Progenitor cell of endocrine pancreas (in vitro differentiated cells): ENCODE data around the gene ZMYND8. TPM values are rescaled to one million over a fixed set of nuclear protein-coding genes. Genes with fewer than 3 reads are reported as not detected.

Source experiments
- DNase-seq: peaks from one replicate; pipeline ENCODE4 v3.0.0; 2021; ENCODE audit warnings: low spot score; ENCODE audit not compliant: unreplicated experiment
- H3K27ac Mint-ChIP-seq: 2 replicates; pipeline ENCODE4 v1.8.0; 2021; ENCODE audit warnings: mild to moderate bottlenecking, moderate library complexity, mixed read lengths
- H3K27me3 Mint-ChIP-seq: 2 replicates; pipeline ENCODE4 v1.8.0; 2021; ENCODE audit warnings: mixed read lengths
- H3K36me3 Mint-ChIP-seq: 2 replicates; pipeline ENCODE4 v1.8.0; 2022; ENCODE audit warnings: mixed read lengths; ENCODE audit not compliant: insufficient read depth
- H3K4me1 Mint-ChIP-seq: 2 replicates; pipeline ENCODE4 v1.8.0; 2021; ENCODE audit warnings: low read depth, mixed read lengths
- H3K4me3 Mint-ChIP-seq: 2 replicates; pipeline ENCODE4 v1.8.0; 2021; ENCODE audit warnings: low read depth, mild to moderate bottlenecking, moderate library complexity, mixed read lengths
- H3K9me3 Mint-ChIP-seq: 2 replicates; pipeline ENCODE4 v1.8.0; 2021; ENCODE audit warnings: low read depth, mixed read lengths
- CTCF ChIP-seq: fragments of 200-600 bp; sonication (generic); IDR thresholded peaks from one replicate; pipeline ENCODE4 v1.5.0; 2021; ENCODE audit warnings: antibody characterized with exemption, mild to moderate bottlenecking; ENCODE audit not compliant: unreplicated experiment
- total RNA-seq: library from RNA; stranded (reverse); gene quantifications from 2 replicates; pipeline ENCODE4 v1.2.1, GENCODE V29; 2021

The ZMYND8 gene
- total RNA-seq, 1 donor from 2014 or later, result 102 TPM

GRCh38 chr20:47335251-47336128, 21.0 kb downstream of the ZMYND8 start:
- no peaks in the 10 kb centered on the region for H3K27me3 Mint-ChIP-seq
- no peak for DNase-seq
- H3K9me3 Mint-ChIP-seq, result no peaks in the 10 kb centered on the region
- H3K4me1 Mint-ChIP-seq, result peaks cover 30% of the 10 kb centered on the region
- H3K4me3 Mint-ChIP-seq, result no peak overlapping the region
- TF ChIP-seq CTCF, result no peak
- peaks cover 31% of the 10 kb centered on the region for H3K36me3 Mint-ChIP-seq
- peak overlapping the region; percentile 85 for H3K27ac Mint-ChIP-seq

- Mint-ChIP-seq H3K27ac (peak overlapping the region; percentile 89), H3K27me3 (no peaks in the 10 kb centered on the region), H3K4me3 (no peak overlapping the region), H3K9me3 (no peaks in the 10 kb centered on the region), H3K4me1 (peaks cover 35% of the 10 kb centered on the region), H3K36me3 (peaks cover 30% of the 10 kb centered on the region)
- TF ChIP-seq CTCF, result no peak
- DNase-seq, result no peak
These were observed 22.4 kb downstream of the ZMYND8 start for GRCh38 chr20:47334022-47334551.

- no peaks in the 10 kb centered on the region for H3K27me3 Mint-ChIP-seq
- DNase-seq, result no peak
- H3K27ac Mint-ChIP-seq, result peak overlapping the region; percentile 26
- H3K9me3 Mint-ChIP-seq, result no peaks in the 10 kb centered on the region
- peaks cover 30% of the 10 kb centered on the region for H3K36me3 Mint-ChIP-seq
- H3K4me3 Mint-ChIP-seq, result no peak overlapping the region
- TF ChIP-seq CTCF, result no peak
- peaks cover 41% of the 10 kb centered on the region for H3K4me1 Mint-ChIP-seq
These were observed 23.9 kb downstream of the ZMYND8 start for GRCh38 chr20:47332381-47333206.

- DNase-seq, result no peak
- H3K4me3 Mint-ChIP-seq, result no peak overlapping the region
- peak overlapping the region; percentile 82 for H3K27ac Mint-ChIP-seq
- H3K9me3 Mint-ChIP-seq, result no peaks in the 10 kb centered on the region
- no peaks in the 10 kb centered on the region for H3K27me3 Mint-ChIP-seq
- peaks cover 33% of the 10 kb centered on the region for H3K36me3 Mint-ChIP-seq
- H3K4me1 Mint-ChIP-seq, result peaks cover 48% of the 10 kb centered on the region
- no peak for TF ChIP-seq CTCF
These were observed 25.4 kb downstream of the ZMYND8 start for GRCh38 chr20:47330933-47331708.
